Left kidney (tissue), 1 donor: ENCODE data around the gene RUSC1. TPM values are rescaled to one million over a fixed set of nuclear protein-coding genes. Genes with fewer than 3 reads are reported as not detected.

Experiments
- polyA plus RNA-seq: library from polyadenylated mRNA; unstranded; fragments of 120-200 nt; gene quantifications from one replicate; pipeline ENCODE4 v1.2.1, GENCODE V29; 2013; ENCODE audit not compliant: insufficient read length

Gene RUSC1
- polyA plus RNA-seq, 1 donor: 34.3 TPM

Other genes with a start within 250 kb of the RUSC1 start
- 6.1 TPM for gene EFNA3, start 242.1 kb upstream of the RUSC1 start, polyA plus RNA-seq
- gene EFNA1, start 193.0 kb upstream of the RUSC1 start, polyA plus RNA-seq: 56.0 TPM
- gene SLC50A1, start 185.0 kb upstream of the RUSC1 start, polyA plus RNA-seq: 57.8 TPM
- 26.9 TPM for gene DPM3, start 180.4 kb upstream of the RUSC1 start, polyA plus RNA-seq
- 134 TPM for gene KRTCAP2, start 147.6 kb upstream of the RUSC1 start, polyA plus RNA-seq
- 4.4 TPM for gene TRIM46, start 147.0 kb upstream of the RUSC1 start, polyA plus RNA-seq
- 49.6 TPM for gene THBS3, start 113.0 kb upstream of the RUSC1 start, polyA plus RNA-seq
- 40.7 TPM for gene MTX1, start 112.2 kb upstream of the RUSC1 start, polyA plus RNA-seq
- 23.6 TPM for gene ENTREP3, start 65.4 kb upstream of the RUSC1 start, polyA plus RNA-seq
- 55.7 TPM for gene SCAMP3, start 58.5 kb upstream of the RUSC1 start, polyA plus RNA-seq
- 87.6 TPM for gene CLK2, start 47.4 kb upstream of the RUSC1 start, polyA plus RNA-seq
- gene HCN3, start 43.4 kb upstream of the RUSC1 start, polyA plus RNA-seq: 13.9 TPM
- gene PKLR, start 19.5 kb upstream of the RUSC1 start, polyA plus RNA-seq: 7.6 TPM
- 179 TPM for gene FDPS, start 12.0 kb upstream of the RUSC1 start, polyA plus RNA-seq
- gene ASH1L, start 241.9 kb downstream of the RUSC1 start, polyA plus RNA-seq: 55.2 TPM